MV-4-11 (cell line): ENCODE data around the gene NEURL2.
A peak's percentile ranks its signal among the peaks of the same experiment; 100 is the strongest.
"Not testable (repeated sequence)": the region's sequence is repeated elsewhere in the genome, so short reads cannot be mapped to it uniquely, and the experiment has no call there.

Source experiments
- DNase-seq: peaks from one replicate; lab custom pipeline; 2025; lab: John Stamatoyannopoulos, UW

The NEURL2 gene, protein sequence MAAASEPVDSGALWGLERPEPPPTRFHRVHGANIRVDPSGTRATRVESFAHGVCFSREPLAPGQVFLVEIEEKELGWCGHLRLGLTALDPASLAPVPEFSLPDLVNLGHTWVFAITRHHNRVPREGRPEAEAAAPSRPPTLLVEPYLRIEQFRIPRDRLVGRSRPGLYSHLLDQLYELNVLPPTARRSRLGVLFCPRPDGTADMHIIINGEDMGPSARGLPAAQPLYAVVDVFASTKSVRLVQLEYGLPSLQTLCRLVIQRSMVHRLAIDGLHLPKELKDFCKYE

GRCh38 chr20:45890985-45891983, at the start of gene NEURL2, which contains the start of gene CTSA:
NEURL2 (minus strand) TSS chr20:45891208; CDS start chr20:45890991, 217 bp downstream.
CTSA (plus strand) TSS chr20:45891335; CDS start chr20:45891569, 234 bp downstream.
- peak; percentile 84 for DNase-seq

DNA sequence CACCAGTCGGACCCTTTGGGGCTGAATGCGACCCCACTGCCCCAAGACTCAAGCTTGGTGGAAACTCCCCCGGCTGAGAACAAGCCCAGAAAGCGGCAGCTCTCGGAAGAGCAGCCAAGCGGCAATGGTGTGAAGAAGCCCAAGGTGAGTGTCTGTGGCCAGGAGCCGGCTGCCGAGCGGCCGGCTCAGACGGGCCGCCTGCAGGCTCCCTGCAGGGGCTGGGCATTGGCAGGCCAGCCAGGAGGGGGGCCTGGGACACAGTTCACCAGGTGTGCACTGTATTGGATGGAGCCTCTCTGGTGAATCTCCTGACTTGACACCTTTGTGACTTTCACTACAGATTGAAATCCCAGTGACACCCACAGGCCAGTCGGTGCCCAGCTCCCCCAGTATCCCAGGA, 49.5 kb upstream of the NEURL2 start:
- DNase-seq: no peak

- no peak for DNase-seq
Measured at GRCh38 chr20:45940053-45940452, 49.0 kb upstream of the NEURL2 start.

- DNase-seq: no peak
Measured at GRCh38 chr20:45938727-45939438, 47.9 kb upstream of the NEURL2 start.

DNA sequence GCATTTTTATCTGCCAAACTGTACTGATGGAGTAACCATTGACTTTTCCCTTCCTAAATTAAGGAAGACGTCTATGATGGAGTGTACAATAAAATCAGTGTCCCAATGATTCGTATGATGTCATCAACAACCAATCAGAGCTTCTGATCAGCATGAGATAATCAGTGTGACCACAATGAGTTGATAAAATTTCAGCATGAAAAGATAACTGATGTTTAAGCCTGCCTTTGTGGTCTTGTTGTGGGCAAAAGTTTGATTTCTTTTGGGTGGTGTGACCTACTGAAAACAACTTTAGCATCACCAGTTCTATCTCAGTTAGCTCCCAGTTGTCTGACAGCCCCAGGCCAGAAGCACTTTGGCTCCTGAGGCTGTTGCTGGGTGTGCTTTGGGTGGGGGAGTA, 46.8 kb upstream of the NEURL2 start:
- no peak for DNase-seq

GRCh38 chr20:45935416-45936046, 44.5 kb upstream of the NEURL2 start:
- DNase-seq: no peak

GRCh38 chr20:45934586-45935415, 43.8 kb upstream of the NEURL2 start, which contains the start of gene PCIF1:
PCIF1 (plus strand) TSS chr20:45934683; CDS start chr20:45939000, 4,317 bp downstream.
- DNase-seq: peak; percentile 94

GRCh38 chr20:45934046-45934585, 43.1 kb upstream of the NEURL2 start:
- DNase-seq: peak; percentile 45

GRCh38 chr20:45933266-45934045, 42.4 kb upstream of the NEURL2 start:
- peak; percentile 60 for DNase-seq

DNA sequence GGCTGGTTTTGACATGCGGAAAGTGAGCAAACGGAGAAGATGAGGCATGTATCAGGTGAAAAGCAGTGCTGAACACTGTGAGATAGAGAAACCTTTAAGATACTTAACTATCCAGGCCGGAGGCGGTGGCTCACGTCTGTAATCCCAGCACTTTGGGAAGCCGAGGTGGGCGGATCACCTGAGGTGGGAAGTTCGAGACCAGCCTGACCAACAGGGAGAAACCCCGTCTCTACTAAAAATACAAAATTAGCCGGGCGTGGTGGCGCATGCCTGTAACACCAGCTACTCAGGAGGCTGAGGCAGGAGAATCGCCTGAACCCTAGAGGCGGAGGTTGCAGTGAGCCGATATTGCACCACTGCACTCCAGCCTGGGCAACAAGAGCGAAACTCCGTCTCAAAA, 40.7 kb upstream of the NEURL2 start:
- DNase-seq: not testable (repeated sequence)

GRCh38 chr20:45927071-45927878, 36.3 kb upstream of the NEURL2 start:
- DNase-seq: no peak

DNA sequence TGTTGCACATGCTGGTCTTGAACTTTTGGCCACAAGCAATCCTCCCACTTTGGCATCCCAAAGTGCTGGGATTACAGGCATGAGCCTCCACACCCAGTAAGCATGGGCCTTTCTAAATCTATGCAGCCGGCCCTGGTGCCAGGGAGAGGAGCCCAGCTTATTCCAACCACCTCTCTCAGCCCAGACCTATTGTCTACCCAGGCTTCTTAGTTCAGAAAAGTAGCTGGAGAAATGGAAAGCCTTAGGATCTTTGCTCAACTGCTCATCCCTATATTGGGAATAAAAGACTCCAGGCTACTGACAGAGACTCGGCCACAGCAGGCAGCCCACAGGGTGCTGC, 35.7 kb upstream of the NEURL2 start:
- no peak for DNase-seq

DNA sequence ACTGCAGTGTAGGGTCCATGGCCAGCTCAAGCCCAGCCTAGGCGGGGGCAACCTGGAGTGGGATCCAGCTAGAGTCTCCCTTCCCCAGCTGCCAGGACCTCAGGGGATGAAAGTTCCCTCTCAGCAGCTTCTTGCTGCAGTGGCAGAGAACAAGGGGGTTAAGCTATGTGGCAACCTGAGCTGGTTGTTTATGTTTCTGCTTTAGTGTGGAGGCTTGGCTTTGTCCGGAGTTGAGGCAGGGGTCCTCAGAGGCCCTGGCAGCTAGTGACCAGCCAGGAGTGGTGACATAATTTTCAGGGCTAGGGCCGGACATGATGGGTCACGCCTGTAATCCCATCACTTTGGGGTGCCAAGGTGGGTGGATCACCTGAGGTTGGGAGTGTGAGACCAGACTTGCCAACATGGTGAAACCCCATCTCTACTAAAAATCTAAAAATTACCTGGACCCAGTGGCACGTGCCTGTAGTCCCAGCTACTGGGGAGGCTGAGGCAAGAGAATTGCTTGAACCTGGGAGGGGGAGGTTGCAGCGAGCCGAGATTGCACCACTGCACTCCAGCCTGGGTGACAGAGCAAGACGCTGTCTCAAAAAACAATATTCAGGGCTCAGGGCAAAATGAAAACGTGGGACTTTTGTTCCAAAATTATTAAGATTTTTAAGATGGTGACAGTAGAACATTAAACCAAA, 35.0 kb upstream of the NEURL2 start:
- DNase-seq: no peak

- no peak for DNase-seq
Measured at GRCh38 chr20:45924391-45925261, 33.6 kb upstream of the NEURL2 start.

GRCh38 chr20:45921337-45922189, 30.6 kb upstream of the NEURL2 start:
- DNase-seq: no peak
